ENCODE results near the gene ABR.

ABR gene

DNA sequence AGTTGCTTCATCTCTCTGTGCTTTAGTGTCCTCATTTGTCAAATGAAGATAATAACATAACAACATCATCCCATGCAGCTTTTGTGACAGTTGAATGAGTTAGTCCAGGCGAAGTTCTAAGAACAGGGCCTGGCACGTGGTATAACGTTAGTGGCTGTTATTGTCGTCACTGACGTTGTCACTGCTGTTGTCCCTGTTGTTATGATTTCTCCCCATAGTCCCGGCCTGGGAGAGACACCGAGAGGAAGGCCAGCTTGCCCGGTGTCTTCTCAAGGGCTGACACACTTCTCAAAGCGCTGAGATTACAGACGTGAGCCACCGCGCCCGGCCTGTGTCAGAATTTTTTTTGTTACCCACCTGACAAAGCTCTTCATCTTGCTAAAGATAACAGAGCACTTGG lies 29.9 kb downstream of the ABR start:
- H3K9me2 ChIP-seq (replicated peaks; ENCODE audit: low read depth, low read length) = no peaks in the 10 kb centered on the region
- no peak overlapping the region for H3K4me2 ChIP-seq (ENCODE audit: low read depth, low read length, poor library complexity, severe bottlenecking)
- H3K4me1 ChIP-seq (ENCODE audit: insufficient read depth, low read length, poor library complexity, severe bottlenecking) = no peaks in the 10 kb centered on the region
- H3F3A ChIP-seq (ENCODE audit: low read depth) = no peaks in the 10 kb centered on the region
- H4K20me1 ChIP-seq (ENCODE audit: insufficient read depth, low read length, poor library complexity, severe bottlenecking) = no peaks in the 10 kb centered on the region
- no peaks in the 10 kb centered on the region for H3K36me3 ChIP-seq (ENCODE audit: insufficient read depth, low read length)
- no peaks in the 10 kb centered on the region for H3K79me2 ChIP-seq (ENCODE audit: insufficient read depth, low read length)
- H3K9ac ChIP-seq (ENCODE audit: low read depth, low read length, poor library complexity, severe bottlenecking) = no peak overlapping the region
- no peak overlapping the region for H2AFZ ChIP-seq (ENCODE audit: low read length)
- no peaks in the 10 kb centered on the region for H3K27me3 ChIP-seq (ENCODE audit: insufficient read depth, low read length, poor library complexity, severe bottlenecking)
- H3K4me3 ChIP-seq (ENCODE audit: low read length, poor library complexity, severe bottlenecking) = no peak overlapping the region
- no peaks in the 10 kb centered on the region for H3K9me3 ChIP-seq (ENCODE audit: insufficient read depth, low read depth, low read length)
- no peak for TF ChIP-seq EZH2phosphoT487 (IDR thresholded peaks at IDR 0.05; ENCODE audit: borderline replicate concordance)
- TF ChIP-seq, protein P1, sequence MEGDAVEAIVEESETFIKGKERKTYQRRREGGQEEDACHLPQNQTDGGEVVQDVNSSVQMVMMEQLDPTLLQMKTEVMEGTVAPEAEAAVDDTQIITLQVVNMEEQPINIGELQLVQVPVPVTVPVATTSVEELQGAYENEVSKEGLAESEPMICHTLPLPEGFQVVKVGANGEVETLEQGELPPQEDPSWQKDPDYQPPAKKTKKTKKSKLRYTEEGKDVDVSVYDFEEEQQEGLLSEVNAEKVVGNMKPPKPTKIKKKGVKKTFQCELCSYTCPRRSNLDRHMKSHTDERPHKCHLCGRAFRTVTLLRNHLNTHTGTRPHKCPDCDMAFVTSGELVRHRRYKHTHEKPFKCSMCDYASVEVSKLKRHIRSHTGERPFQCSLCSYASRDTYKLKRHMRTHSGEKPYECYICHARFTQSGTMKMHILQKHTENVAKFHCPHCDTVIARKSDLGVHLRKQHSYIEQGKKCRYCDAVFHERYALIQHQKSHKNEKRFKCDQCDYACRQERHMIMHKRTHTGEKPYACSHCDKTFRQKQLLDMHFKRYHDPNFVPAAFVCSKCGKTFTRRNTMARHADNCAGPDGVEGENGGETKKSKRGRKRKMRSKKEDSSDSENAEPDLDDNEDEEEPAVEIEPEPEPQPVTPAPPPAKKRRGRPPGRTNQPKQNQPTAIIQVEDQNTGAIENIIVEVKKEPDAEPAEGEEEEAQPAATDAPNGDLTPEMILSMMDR (conservative IDR thresholded peaks at IDR 0.05; ENCODE audit: low read length) = no peak

DNA sequence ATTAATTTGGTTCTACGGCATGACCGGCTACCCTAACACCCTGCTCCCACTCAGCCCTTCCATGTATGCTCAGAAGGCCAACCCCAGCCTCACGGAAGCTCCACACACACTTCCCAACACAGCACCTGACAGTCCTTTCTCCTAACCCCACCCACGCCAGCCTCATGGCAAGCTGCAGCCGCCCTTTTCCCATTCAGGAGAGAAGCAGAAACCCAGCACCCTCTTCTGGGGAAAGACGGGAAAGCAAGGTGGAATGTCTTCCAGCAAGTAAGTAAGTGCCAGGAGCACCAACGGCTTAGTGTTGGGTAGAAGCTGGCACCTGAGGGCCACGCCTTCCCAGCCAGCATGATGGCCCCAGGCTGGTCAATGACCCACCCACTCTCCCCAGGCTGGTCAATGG lies 32.1 kb downstream of the ABR start:
- Histone ChIP-seq H3K4me2 (ENCODE audit: low read depth, low read length, poor library complexity, severe bottlenecking) (no peak overlapping the region), H3K9me2 (replicated peaks; ENCODE audit: low read depth, low read length) (no peaks in the 10 kb centered on the region), H3K4me1 (ENCODE audit: insufficient read depth, low read length, poor library complexity, severe bottlenecking) (no peaks in the 10 kb centered on the region), H3K27me3 (ENCODE audit: insufficient read depth, low read length, poor library complexity, severe bottlenecking) (no peaks in the 10 kb centered on the region), H3F3A (ENCODE audit: low read depth) (no peaks in the 10 kb centered on the region), H3K79me2 (ENCODE audit: insufficient read depth, low read length) (no peaks in the 10 kb centered on the region), H4K20me1 (ENCODE audit: insufficient read depth, low read length, poor library complexity, severe bottlenecking) (no peaks in the 10 kb centered on the region), H3K9ac (ENCODE audit: low read depth, low read length, poor library complexity, severe bottlenecking) (no peak overlapping the region), H3K36me3 (ENCODE audit: insufficient read depth, low read length) (no peaks in the 10 kb centered on the region), H3K9me3 (ENCODE audit: insufficient read depth, low read depth, low read length) (no peaks in the 10 kb centered on the region), H3K4me3 (ENCODE audit: low read length, poor library complexity, severe bottlenecking) (no peak overlapping the region), H2AFZ (ENCODE audit: low read length) (no peak overlapping the region)
- TF ChIP-seq, protein P1 (conservative IDR thresholded peaks at IDR 0.05; ENCODE audit: low read length) = peak; percentile 45
- no peak for TF ChIP-seq EZH2phosphoT487 (IDR thresholded peaks at IDR 0.05; ENCODE audit: borderline replicate concordance)

DNA sequence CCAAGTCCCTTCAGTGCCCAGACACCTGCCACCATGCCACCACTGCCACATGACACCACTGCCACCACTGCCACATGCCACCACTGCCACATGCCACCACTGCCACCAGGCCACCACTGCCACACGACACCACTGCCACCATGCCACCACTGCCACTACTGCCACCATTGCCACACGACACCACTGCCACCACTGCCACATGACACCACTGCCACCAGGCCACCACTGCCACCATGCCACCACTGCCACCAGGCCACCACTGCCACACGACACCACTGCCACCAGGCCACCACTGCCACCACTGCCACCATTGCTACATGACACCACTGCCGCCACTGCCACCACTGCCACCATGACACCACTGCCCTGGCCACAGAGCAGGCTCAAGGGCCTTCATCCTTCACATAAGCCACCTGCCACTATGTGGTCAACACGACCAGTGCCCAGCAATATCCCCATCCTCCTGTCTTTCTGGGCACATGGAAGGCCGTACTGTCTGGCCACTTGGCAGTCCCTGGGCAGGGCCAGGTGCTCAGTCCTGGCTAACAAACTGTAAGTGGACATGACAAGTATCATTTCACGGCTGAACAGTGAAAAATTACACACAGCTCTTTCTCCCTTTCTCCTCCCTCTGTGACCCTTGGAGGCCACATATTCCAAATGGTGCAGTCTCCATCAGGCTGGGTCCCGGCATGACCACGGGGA lies 33.1 kb downstream of the ABR start:
- Histone ChIP-seq H3K27me3 (ENCODE audit: insufficient read depth, low read length, poor library complexity, severe bottlenecking) (no peaks in the 10 kb centered on the region), H3K36me3 (ENCODE audit: insufficient read depth, low read length) (no peaks in the 10 kb centered on the region), H3K79me2 (ENCODE audit: insufficient read depth, low read length) (no peaks in the 10 kb centered on the region), H3K4me2 (ENCODE audit: low read depth, low read length, poor library complexity, severe bottlenecking) (no peak overlapping the region), H3K4me1 (ENCODE audit: insufficient read depth, low read length, poor library complexity, severe bottlenecking) (no peaks in the 10 kb centered on the region), H3K9me3 (ENCODE audit: insufficient read depth, low read depth, low read length) (no peaks in the 10 kb centered on the region), H3K4me3 (ENCODE audit: low read length, poor library complexity, severe bottlenecking) (no peak overlapping the region), H3F3A (ENCODE audit: low read depth) (no peaks in the 10 kb centered on the region), H4K20me1 (ENCODE audit: insufficient read depth, low read length, poor library complexity, severe bottlenecking) (no peaks in the 10 kb centered on the region), H3K9ac (ENCODE audit: low read depth, low read length, poor library complexity, severe bottlenecking) (no peak overlapping the region), H3K9me2 (replicated peaks; ENCODE audit: low read depth, low read length) (no peaks in the 10 kb centered on the region), H2AFZ (ENCODE audit: low read length) (no peak overlapping the region)
- TF ChIP-seq EZH2phosphoT487 (IDR thresholded peaks at IDR 0.05; ENCODE audit: borderline replicate concordance) = no peak
- TF ChIP-seq, protein P1 (conservative IDR thresholded peaks at IDR 0.05; ENCODE audit: low read length) = no peak

Data from Loucy (cell line).